Left ventricle myocardium inferior (tissue), 1 donor: ENCODE measurements around the gene LRP10. TPM values are rescaled to one million over a fixed set of nuclear protein-coding genes. Genes with fewer than 3 reads are reported as not detected.

ENCODE experiments used
- DNase-seq: peaks from one replicate; pipeline ENCODE4 v3.0.0-alpha.2; 2020
- H3K27ac ChIP-seq: fragments of 200-600 bp; replicated peaks from 2 replicates; pipeline ENCODE4 v1.8.0; 2021
- H3K27me3 ChIP-seq: fragments of 200-600 bp; 2 replicates; pipeline ENCODE4 v1.8.0; 2021; ENCODE audit warnings: low read depth
- H3K36me3 ChIP-seq: fragments of 200-600 bp; 2 replicates; pipeline ENCODE4 v1.8.0; 2021
- H3K4me1 ChIP-seq: fragments of 200-600 bp; 2 replicates; pipeline ENCODE4 v1.8.0; 2021
- H3K4me3 ChIP-seq: fragments of 200-600 bp; 2 replicates; pipeline ENCODE4 v1.8.0; 2021; ENCODE audit warnings: mild to moderate bottlenecking, moderate library complexity
- H3K9me3 ChIP-seq: fragments of 200-600 bp; replicated peaks from 2 replicates; pipeline ENCODE4 v1.8.0; 2021
- intact Hi-C: fragments of 100-400 bp; cut with micrococcal nuclease; formaldehyde crosslinking; loops from one replicate; pipeline ENCODE4 v1.11.0; 2022
- total RNA-seq: library from RNA; stranded (reverse); fragmentation: NEBNext Ultra II Directional; extraction: Animal tissue kit (Norgen Biotek cat#: 25700); gene quantifications from one replicate; pipeline ENCODE4 v1.2.1, GENCODE V29; 2021
- TF ChIP-seq, protein P1 (sequence below): fragments of 200-600 bp; IDR thresholded peaks from 2 replicates; pipeline ENCODE4 v1.8.0; 2021; ENCODE audit warnings: antibody characterized with exemption, mild to moderate bottlenecking, borderline replicate concordance
- donor health status: DM: no; HTN: yes; CAD: no; lungs with severe emphysema.

LRP10 gene
- total RNA-seq, 1 donor from 2014 or later: 48.3 TPM

GRCh38 chr14:22877000-22877501 lies 5.5 kb downstream of the LRP10 start:
- Histone ChIP-seq H3K4me3 (no peak overlapping the region), H3K4me1 (peaks cover 35% of the 10 kb centered on the region), H3K36me3 (peaks cover 63% of the 10 kb centered on the region), H3K27me3 (no peaks in the 10 kb centered on the region), H3K9me3 (no peaks in the 10 kb centered on the region), H3K27ac (no peak overlapping the region)
- intact Hi-C loops: no loop called here
- no peak for DNase-seq
- TF ChIP-seq, protein P1, sequence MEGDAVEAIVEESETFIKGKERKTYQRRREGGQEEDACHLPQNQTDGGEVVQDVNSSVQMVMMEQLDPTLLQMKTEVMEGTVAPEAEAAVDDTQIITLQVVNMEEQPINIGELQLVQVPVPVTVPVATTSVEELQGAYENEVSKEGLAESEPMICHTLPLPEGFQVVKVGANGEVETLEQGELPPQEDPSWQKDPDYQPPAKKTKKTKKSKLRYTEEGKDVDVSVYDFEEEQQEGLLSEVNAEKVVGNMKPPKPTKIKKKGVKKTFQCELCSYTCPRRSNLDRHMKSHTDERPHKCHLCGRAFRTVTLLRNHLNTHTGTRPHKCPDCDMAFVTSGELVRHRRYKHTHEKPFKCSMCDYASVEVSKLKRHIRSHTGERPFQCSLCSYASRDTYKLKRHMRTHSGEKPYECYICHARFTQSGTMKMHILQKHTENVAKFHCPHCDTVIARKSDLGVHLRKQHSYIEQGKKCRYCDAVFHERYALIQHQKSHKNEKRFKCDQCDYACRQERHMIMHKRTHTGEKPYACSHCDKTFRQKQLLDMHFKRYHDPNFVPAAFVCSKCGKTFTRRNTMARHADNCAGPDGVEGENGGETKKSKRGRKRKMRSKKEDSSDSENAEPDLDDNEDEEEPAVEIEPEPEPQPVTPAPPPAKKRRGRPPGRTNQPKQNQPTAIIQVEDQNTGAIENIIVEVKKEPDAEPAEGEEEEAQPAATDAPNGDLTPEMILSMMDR: no peak

GRCh38 chr14:22878271-22879246 lies 7.0 kb downstream of the LRP10 start:
- Histone ChIP-seq H3K9me3 (no peaks in the 10 kb centered on the region), H3K36me3 (peaks cover 57% of the 10 kb centered on the region), H3K27me3 (peaks cover 5% of the 10 kb centered on the region), H3K4me3 (no peak overlapping the region), H3K4me1 (peaks cover 20% of the 10 kb centered on the region), H3K27ac (no peak overlapping the region)
- DNase-seq: no peak
- intact Hi-C loops: no loop called here
- TF ChIP-seq, protein P1: no peak

DNA sequence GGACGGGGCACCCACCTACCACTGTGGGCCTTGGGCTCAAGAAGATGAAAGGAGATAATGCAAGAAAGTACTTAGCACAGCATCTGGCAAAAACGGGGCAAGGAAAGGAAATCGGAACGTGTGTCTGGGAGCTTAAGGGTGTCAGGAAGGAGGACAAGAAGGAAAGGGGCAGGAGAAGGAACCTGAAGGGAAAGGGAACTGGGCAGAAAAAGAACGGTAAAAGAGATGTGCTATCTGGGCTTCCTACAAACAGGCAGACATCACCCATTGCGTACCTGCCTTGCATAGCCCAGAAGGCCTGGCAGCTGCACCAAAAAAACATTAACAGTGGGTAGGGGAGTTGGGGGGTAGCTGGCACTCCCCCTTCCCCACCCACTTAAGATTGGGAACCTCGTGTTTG lies 10.5 kb downstream of the LRP10 start:
- Histone ChIP-seq H3K4me1 (peaks cover 10% of the 10 kb centered on the region), H3K4me3 (no peak overlapping the region), H3K27me3 (peaks cover 19% of the 10 kb centered on the region), H3K27ac (no peak overlapping the region), H3K36me3 (peaks cover 22% of the 10 kb centered on the region), H3K9me3 (no peaks in the 10 kb centered on the region)
- TF ChIP-seq, protein P1: no peak
- intact Hi-C loops: no loop called here
- DNase-seq: no peak

DNA sequence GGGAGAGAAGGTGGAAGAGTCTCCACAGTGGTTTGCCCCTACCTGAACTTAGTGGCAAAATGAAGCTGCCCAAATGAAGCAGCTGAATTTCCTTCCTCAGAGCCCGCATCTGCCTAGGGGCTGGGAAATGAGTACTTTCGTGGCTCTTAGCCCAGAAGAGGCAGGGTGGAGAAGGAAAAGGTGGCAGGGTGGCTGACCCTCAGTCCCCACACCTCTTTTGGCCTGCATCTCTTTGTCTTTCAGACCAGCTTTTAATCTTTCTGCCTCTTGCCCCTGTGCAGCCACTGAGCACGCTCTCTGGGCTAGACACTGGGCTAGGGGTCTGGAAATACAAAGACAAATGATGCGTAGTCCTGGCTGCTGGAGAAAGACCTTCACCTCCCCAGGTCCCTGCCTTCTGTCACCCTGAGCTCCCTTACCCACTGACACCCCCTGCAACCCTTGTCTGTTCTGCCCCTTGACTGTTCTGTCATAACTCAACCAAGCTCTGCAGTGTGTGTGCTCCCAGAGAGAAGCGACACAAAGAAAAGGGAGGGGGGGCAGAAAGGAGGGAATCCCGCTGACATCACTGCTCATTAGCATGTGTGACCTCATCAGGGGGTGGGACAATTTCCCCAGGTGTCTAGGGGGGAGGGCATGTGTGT lies 11.1 kb downstream of the LRP10 start:
- Histone ChIP-seq H3K4me3 (no peak overlapping the region), H3K27ac (no peak overlapping the region), H3K36me3 (peaks cover 17% of the 10 kb centered on the region), H3K4me1 (peaks cover 16% of the 10 kb centered on the region), H3K27me3 (peaks cover 19% of the 10 kb centered on the region), H3K9me3 (no peaks in the 10 kb centered on the region)
- TF ChIP-seq, protein P1: no peak
- DNase-seq: no peak
- intact Hi-C loops: no loop called here

DNA sequence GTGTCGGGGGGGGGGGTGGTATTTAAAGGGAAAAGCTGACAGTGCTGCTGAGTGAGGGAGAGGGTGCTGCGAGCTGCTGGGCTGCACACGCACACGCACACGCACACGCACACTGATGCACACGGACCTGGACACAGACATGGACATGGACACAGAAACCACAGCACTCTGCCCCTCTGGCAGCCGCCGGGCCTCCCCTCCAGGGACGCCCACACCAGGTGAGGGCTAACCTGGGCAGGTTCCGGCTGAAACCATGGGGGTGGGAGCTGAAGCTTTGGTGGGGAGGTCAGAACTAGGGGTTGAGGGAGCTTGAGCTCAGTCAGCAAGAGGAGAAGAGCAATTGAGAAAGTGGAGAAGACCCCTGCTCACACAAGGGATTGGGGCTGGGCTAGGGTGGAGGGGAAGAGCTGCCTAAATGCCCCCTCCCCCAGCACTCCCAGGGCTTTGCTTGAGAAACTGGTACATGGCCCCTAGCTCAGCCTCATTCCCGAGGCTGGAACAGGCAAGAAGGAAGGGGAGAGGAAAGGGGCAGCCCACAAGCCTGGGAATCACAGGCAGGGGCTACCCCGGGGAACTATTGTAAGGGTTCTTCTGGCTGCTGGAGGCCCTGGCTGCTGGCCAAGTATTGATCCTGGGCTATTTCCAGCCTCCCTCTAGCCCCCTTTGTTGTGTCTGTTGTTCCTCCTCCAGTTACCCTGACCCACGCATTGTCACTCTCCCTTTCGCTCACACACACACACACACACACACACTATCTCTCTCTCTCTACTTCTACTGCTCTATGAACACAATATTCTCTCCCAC lies 11.8 kb downstream of the LRP10 start, which contains the start of gene REM2:
TSS of gene REM2 (plus strand) at position 50 of the 804 bp plus-strand sequence. CDS start at position 116, 66 bp downstream.
- intact Hi-C loops: no loop called here
- Histone ChIP-seq H3K27me3 (peaks cover 19% of the 10 kb centered on the region), H3K9me3 (no peaks in the 10 kb centered on the region), H3K36me3 (peaks cover 9% of the 10 kb centered on the region), H3K4me3 (no peak within 1 kb of the TSS), H3K27ac (no peak within 1 kb of the TSS), H3K4me1 (peaks cover 20% of the 10 kb centered on the region)
- TF ChIP-seq, protein P1: no peak
- DNase-seq: no peak
